Glomerular visceral epithelial cell (primary cell): ENCODE results near the gene RMND1.
"Not testable (repeated sequence)": the region's sequence is repeated elsewhere in the genome, so short reads cannot be mapped to it uniquely, and the experiment has no call there.

Experiments used
- DNase-seq: peaks from one replicate; pipeline ENCODE4 v3.0.0-alpha.2; 2016; ENCODE audit errors: extremely low spot score

The RMND1 gene

GRCh38 chr6:151385177-151385576, 66.7 kb downstream of the RMND1 start:
- no peak for DNase-seq

- no peak for DNase-seq
These were observed 67.8 kb downstream of the RMND1 start for GRCh38 chr6:151384151-151384550.

GRCh38 chr6:151382631-151383030, 69.3 kb downstream of the RMND1 start:
- not testable (repeated sequence) for DNase-seq

- no peak for DNase-seq
These were observed 70.2 kb downstream of the RMND1 start for GRCh38 chr6:151381722-151382121.

- DNase-seq: no peak
These were observed 71.1 kb downstream of the RMND1 start for GRCh38 chr6:151380848-151381205.

GRCh38 chr6:151379933-151380847, 71.7 kb downstream of the RMND1 start:
- no peak for DNase-seq

GRCh38 chr6:151377095-151377494, 74.8 kb downstream of the RMND1 start:
- DNase-seq: no peak

- DNase-seq: no peak
These were observed 75.5 kb downstream of the RMND1 start for GRCh38 chr6:151376440-151376839.

- DNase-seq: no peak
These were observed 76.1 kb downstream of the RMND1 start for GRCh38 chr6:151375833-151376232.

- no peak for DNase-seq
These were observed 77.8 kb downstream of the RMND1 start for GRCh38 chr6:151374036-151374683.

GRCh38 chr6:151372164-151372563, 79.8 kb downstream of the RMND1 start:
- no peak for DNase-seq

- DNase-seq: no peak
These were observed 81.3 kb downstream of the RMND1 start for GRCh38 chr6:151370509-151371078.

GRCh38 chr6:151365233-151365632, 86.7 kb downstream of the RMND1 start:
- no peak for DNase-seq

- DNase-seq: no peak
These were observed 92.4 kb downstream of the RMND1 start for GRCh38 chr6:151359486-151359885.

- no peak for DNase-seq
These were observed 93.5 kb downstream of the RMND1 start for GRCh38 chr6:151358475-151358874.

GRCh38 chr6:151357758-151358436, 94.0 kb downstream of the RMND1 start:
- DNase-seq: no peak

- not testable (repeated sequence) for DNase-seq
These were observed 94.9 kb downstream of the RMND1 start for GRCh38 chr6:151356983-151357382.
